ENCODE measurements around the gene KBTBD4. TPM values are rescaled to one million over a fixed set of nuclear protein-coding genes. Genes with fewer than 3 reads are reported as not detected.

KBTBD4 gene
- total RNA-seq, 1 experiment from 2014 or later, result 15.9 TPM

DNA sequence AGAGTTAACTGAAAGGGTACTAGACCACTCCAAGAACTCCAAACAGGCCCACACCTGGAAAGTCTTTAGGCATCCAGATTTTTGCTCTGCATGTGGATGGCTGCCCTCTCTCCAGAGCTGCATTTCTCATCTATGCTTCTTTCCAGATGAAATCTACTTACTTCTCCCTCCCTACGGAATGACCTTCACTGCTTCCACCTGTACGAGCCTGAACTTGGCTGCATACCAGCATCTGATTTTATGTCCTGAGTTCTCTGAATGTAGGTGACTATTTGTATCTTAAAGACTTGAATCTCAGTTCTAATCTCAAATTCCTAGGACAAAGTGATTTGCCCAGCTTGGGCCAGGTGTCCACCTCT lies 39.1 kb downstream of the KBTBD4 start:
- H3K56ac ChIP-seq (ENCODE audit: insufficient read length, low read depth, low read length), result no peak overlapping the region
- H2BK20ac ChIP-seq (ENCODE audit: low read depth, low read length, poor library complexity, severe bottlenecking), result no peak overlapping the region
- H2AK5ac ChIP-seq (ENCODE audit: insufficient read length, low read length), result no peak overlapping the region
- no peak overlapping the region for H2BK15ac ChIP-seq (ENCODE audit: low read depth, low read length)
- no peak overlapping the region for H3K4me2 ChIP-seq (ENCODE audit: insufficient read depth, insufficient read length, low read length)
- H3K27me3 ChIP-seq (ENCODE audit: insufficient read depth, low read length), result no peaks in the 10 kb centered on the region
- Mint-ChIP-seq H3K27me3 (ENCODE audit: low read depth) (no peaks in the 10 kb centered on the region), H3K36me3 (ENCODE audit: insufficient read depth in 1 of 3, low read depth in 3 of 3) (peaks cover 3 to 20% (median 11%) of the 10 kb centered on the region in 3 experiments; a peak in 6 of 7 replicates), H3K9me3 (no peaks in the 10 kb centered on the region), H3K4me1 (peaks cover 27 to 28% of the 10 kb centered on the region in 2 experiments), H3K27ac (peak overlapping the region in 1 of 3 experiments; percentile 56; a peak in 1 of 7 replicates), H3K4me3 (no peak overlapping the region)
- H3K23ac ChIP-seq (ENCODE audit: insufficient read length, low read depth, low read length), result no peak overlapping the region
- no peak overlapping the region for H3T11ph ChIP-seq (ENCODE audit: low read length)
- TF ChIP-seq, protein P1, sequence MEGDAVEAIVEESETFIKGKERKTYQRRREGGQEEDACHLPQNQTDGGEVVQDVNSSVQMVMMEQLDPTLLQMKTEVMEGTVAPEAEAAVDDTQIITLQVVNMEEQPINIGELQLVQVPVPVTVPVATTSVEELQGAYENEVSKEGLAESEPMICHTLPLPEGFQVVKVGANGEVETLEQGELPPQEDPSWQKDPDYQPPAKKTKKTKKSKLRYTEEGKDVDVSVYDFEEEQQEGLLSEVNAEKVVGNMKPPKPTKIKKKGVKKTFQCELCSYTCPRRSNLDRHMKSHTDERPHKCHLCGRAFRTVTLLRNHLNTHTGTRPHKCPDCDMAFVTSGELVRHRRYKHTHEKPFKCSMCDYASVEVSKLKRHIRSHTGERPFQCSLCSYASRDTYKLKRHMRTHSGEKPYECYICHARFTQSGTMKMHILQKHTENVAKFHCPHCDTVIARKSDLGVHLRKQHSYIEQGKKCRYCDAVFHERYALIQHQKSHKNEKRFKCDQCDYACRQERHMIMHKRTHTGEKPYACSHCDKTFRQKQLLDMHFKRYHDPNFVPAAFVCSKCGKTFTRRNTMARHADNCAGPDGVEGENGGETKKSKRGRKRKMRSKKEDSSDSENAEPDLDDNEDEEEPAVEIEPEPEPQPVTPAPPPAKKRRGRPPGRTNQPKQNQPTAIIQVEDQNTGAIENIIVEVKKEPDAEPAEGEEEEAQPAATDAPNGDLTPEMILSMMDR (conservative IDR thresholded peaks at IDR 0.05), result no peak
- no peak overlapping the region for H4K8ac ChIP-seq (replicated peaks; ENCODE audit: insufficient read length, low read depth, low read length)
- no peak overlapping the region for H4K5ac ChIP-seq (ENCODE audit: insufficient read length, low read depth, low read length)
- H3K23me2 ChIP-seq (ENCODE audit: insufficient read length, low read depth, low read length, poor library complexity, severe bottlenecking), result no peaks in the 10 kb centered on the region
- H3K14ac ChIP-seq (ENCODE audit: insufficient read depth, low read length), result no peak overlapping the region
- no peak overlapping the region for H2AFZ ChIP-seq (ENCODE audit: low read length)
- no peak overlapping the region for H3K18ac ChIP-seq (ENCODE audit: insufficient read length, low read depth, low read length)
- no CpG with 5 or more reads among the region's 2 CpGs for WGBS (ENCODE audit: extremely low coverage, insufficient read length, low lambda C conversion rate)
- no peak overlapping the region for H3K4ac ChIP-seq (ENCODE audit: low read depth, low read length)
- no peak overlapping the region for H3K9ac ChIP-seq (ENCODE audit: extremely low read depth, insufficient read length, low read length)
- no peak overlapping the region for H2BK12ac ChIP-seq (ENCODE audit: insufficient read length, low read depth, low read length)
- no peaks in the 10 kb centered on the region for H4K20me1 ChIP-seq (ENCODE audit: control insufficient read depth, insufficient read depth, insufficient read length)
- no peak overlapping the region for H2BK120ac ChIP-seq (ENCODE audit: low read depth, low read length, poor library complexity, severe bottlenecking)
- H4K91ac ChIP-seq (ENCODE audit: insufficient read length, low read depth, low read length), result no peak overlapping the region
- H3K79me2 ChIP-seq (ENCODE audit: insufficient read depth, low read length), result peaks cover 68% of the 10 kb centered on the region; the same call in 1 of the 2 replicates
- no peak overlapping the region for H3K27ac ChIP-seq (ENCODE audit: insufficient read length, low read depth, low read length)
- H2BK5ac ChIP-seq (ENCODE audit: insufficient read length, low read length), result no peak overlapping the region
- H3K4me1 ChIP-seq (ENCODE audit: insufficient read depth, low read length), result peaks cover 4% of the 10 kb centered on the region; the same call in 1 of the 2 replicates
- peaks cover 3% of the 10 kb centered on the region for H3K79me1 ChIP-seq (ENCODE audit: insufficient read depth, low read depth, low read length, poor library complexity, severe bottlenecking)
- no peak for DNase-seq
- no peaks in the 10 kb centered on the region for H3K9me3 ChIP-seq (ENCODE audit: control insufficient read depth, low read depth, low read length)
